Astrocyte (in vitro differentiated cells and primary cell): ENCODE results near the gene PVALB.

Experiments used
- CTCF ChIP-seq: IDR thresholded peaks from 2 replicates; pipeline ENCODE4 v1.5.1; 2011; ENCODE audit warnings: low read depth, mild to moderate bottlenecking, inconsistent platforms, low read length, moderate library complexity; ENCODE audit not compliant: insufficient read depth
- EZH2 ChIP-seq: IDR thresholded peaks from 2 replicates; pipeline ENCODE4 v1.6.1; 2012; ENCODE audit warnings: mild to moderate bottlenecking, low read length, inconsistent platforms; ENCODE audit not compliant: insufficient read depth

DNA sequence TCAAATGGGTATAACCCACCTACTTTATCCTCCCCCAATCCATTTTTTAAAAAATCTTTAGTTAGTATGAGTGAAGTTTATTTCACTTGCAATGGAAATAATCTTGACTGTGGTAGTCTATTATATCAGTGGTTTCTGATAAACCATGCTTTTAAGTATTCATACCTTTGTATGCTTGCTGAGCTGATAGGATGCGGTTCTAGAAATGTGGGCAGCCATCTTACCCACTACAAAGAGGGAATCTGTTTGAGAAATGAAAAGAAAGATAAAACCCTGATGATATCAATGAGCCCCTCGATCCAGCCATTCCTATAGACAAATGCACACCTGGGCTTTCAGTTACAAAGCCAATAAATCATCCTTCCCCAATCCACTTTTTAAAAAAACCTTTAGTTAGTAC, 13.8 kb upstream of the PVALB start:
- TF ChIP-seq EZH2, result no peak
- no peak for TF ChIP-seq CTCF
